Adrenal gland (tissue), 5 donors: ENCODE data around the gene SHLD1.

Experiments
- CTCF ChIP-seq, 6 experiments: fragments of 450-650 bp in 4 of 6; fragments of 200-600 bp in 2 of 6; sonication (generic) in 1 of 6; IDR thresholded peaks; 1 replicate in 5 of 6; 2 replicates in 1 of 6; pipeline versions ENCODE4 v1.5.1 to v1.8.0; 2016 to 2021; ENCODE audit warnings: antibody characterized with exemption in 6 of 6, mild to moderate bottlenecking in 2 of 6, moderate library complexity in 1 of 6
- POLR2A ChIP-seq, 2 donors: fragments of 450-650 bp; IDR thresholded peaks; one replicate each; pipeline ENCODE4 v1.6.1; 2017; ENCODE audit warnings: antibody characterized with exemption in 2 of 2, mild to moderate bottlenecking in 2 of 2, moderate library complexity in 1 of 2
- donor health status: DM: no; HTN: no; CAD: no.

GRCh38 chr20:5864428-5864827 lies 114.2 kb downstream of the SHLD1 start:
- TF ChIP-seq CTCF (IDR thresholded peaks at IDR 0.05) (no peak), POLR2A (IDR thresholded peaks at IDR 0.05) (no peak)
